ENCODE measurements around the gene CABCOCO1.

CABCOCO1 gene

DNA sequence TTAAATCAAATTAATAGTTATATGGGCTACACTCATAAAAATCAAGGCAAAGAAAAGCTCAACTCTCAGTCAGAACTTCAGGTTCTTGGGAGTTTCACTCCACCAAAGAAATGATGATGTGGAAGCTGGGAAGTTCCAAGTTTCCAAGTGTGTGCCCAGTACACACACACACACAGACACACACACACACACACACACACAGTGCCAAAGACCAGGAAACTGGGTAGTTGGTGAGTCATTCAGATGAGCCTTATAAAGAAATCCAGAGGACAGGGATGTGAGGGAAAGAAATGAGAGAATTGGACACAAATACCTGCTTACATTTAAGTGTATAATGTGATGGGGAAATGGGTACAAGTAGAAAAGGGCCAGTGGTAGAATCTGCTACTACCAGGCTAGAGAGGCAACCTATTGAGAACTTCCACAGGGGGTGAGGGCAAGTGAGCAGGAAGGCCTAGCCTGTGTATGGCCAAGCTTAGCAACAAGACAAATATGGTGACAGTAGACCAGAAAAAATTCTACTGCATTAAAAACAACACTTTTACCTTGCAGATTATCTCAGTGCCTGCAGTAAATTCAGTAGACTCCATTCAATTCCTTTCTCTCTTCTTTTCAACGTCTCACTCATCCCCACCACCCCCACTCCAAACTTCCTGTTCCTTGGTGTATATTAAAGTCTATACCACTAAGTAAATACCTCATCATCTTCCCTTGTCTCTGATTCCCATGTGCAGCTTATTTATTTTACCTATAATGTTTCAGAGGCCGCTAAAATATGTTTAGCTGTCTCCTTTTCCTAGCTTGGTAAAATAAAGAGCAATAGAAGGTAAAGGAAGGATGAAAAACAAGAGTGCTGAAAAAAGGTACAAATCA lies 95.0 kb downstream of the CABCOCO1 start:
- DNase-seq (ENCODE audit: low read depth): no peak

DNA sequence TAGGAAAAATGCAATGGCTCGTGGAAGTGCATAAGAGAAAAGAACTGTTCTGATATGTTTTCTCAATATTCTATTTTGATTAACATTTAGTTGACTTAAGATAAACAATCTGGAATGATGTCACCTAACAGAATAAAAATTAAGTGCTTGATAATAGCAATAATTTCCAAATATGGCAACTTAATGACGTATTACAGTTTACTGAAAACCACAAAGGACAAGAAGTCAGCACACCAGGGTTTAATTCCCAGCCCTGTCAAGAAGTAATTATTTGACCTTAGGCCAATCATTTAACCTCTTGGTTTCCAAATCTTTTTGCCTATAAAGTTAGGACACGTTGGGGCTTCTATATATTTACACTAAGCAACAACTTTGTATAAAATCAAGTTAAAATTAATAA lies 95.7 kb downstream of the CABCOCO1 start:
- DNase-seq (ENCODE audit: low read depth): no peak

DNA sequence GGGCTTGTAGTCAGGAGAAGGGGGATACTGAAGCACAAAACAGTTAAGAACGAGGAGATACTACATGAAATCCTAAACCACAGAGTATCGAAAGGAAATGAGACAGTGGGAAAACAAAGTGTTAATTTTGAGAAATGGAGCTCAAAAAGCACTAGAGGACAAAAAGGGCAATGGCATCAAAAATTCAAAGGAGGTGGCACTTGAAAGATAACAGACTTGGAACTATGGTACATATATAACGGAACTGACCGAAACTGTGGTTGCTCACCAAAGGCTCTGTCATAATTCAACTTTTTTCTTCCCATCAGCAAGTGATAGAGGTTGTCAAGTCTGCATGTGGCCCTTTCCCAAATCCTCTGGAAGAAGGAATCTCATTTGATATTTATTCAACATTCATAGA lies 97.0 kb downstream of the CABCOCO1 start:
- no peak for DNase-seq (ENCODE audit: low read depth)

- DNase-seq (ENCODE audit: low read depth): no peak
Observed at GRCh38 chr10:61760943-61761824, 98.5 kb downstream of the CABCOCO1 start.

GRCh38 chr10:61761825-61762217 lies 99.1 kb downstream of the CABCOCO1 start:
- no peak for DNase-seq (ENCODE audit: low read depth)

GRCh38 chr10:61763778-61764177 lies 101.0 kb downstream of the CABCOCO1 start:
- DNase-seq (ENCODE audit: low read depth): no peak

GRCh38 chr10:61764486-61764885 lies 101.8 kb downstream of the CABCOCO1 start:
- DNase-seq (ENCODE audit: low read depth): no peak

GRCh38 chr10:61765176-61766087 lies 102.7 kb downstream of the CABCOCO1 start:
- DNase-seq (ENCODE audit: low read depth): no peak

DNA sequence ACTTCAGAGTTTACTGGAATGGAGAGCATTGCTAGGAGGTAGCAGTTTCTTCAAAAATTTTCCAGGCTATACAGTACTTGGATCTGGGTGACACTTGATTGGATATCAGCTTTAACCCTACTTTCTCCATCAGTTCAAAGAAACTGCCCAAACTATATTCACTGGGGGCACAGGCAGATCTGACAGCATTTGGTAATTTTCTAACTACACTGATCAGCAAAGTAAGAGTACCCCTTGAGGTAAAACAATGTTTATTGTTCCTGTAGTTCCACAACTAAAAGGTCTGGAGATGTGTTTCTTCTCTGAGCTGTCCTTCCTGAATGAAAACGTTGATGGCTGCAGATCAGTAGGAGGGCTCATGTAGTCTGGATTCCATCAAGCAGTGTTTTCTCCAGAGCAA lies 104.2 kb downstream of the CABCOCO1 start:
- DNase-seq (ENCODE audit: low read depth): no peak

- no peak for DNase-seq (ENCODE audit: low read depth)
Observed at GRCh38 chr10:61774031-61774430, 111.3 kb downstream of the CABCOCO1 start.

- DNase-seq (ENCODE audit: low read depth): no peak
Observed at GRCh38 chr10:61775111-61775510, 112.4 kb downstream of the CABCOCO1 start.

DNA sequence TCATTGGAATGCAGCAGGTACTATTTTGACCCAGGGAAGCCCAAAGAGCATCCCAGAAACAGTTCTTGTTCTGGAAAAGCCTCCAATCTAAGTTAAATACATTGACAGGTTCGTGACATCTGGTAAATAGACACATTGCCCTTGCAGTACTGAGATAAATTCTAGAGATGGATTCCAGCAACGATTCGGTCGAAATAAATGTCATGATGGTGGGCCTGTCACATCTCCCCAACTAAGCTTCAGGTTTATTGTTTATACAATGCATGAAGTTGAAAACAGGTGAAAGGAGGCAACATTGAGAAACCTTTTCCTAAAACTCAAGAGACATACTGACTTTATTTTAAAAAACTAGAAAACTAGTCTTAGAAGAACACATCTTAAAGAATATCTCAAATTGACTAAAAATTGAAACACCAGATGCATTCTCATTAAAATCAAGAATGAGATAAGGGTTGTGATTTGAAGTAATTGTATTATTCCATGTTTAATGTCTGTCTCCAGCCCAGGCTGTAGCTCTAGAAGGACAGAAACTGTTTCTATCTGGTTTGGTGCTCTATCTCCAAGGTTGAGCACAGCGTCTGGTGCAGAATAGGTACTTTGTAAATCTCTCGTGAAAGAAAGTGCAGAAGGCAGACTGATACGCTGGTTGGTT lies 114.0 kb downstream of the CABCOCO1 start:
- no peak for DNase-seq (ENCODE audit: low read depth)

DNA sequence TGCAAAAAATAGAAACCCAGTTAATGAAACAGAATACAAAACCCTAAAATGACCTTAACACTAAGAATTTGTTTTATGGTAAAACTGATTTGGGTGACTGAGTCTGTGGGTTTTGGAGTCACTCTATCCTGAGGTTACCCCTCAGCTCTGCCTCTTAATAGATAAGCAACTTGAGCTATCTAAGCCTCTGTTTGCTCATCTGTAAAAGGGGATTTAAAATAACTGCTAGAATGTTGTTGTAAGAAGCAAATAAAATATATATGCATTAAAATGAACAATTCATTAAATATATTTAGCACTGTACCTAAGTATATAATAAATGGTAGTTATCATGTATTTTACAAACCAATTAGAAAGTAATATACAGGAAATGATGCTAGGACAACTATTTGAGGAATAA lies 115.4 kb downstream of the CABCOCO1 start:
- DNase-seq (ENCODE audit: low read depth): no peak

DNA sequence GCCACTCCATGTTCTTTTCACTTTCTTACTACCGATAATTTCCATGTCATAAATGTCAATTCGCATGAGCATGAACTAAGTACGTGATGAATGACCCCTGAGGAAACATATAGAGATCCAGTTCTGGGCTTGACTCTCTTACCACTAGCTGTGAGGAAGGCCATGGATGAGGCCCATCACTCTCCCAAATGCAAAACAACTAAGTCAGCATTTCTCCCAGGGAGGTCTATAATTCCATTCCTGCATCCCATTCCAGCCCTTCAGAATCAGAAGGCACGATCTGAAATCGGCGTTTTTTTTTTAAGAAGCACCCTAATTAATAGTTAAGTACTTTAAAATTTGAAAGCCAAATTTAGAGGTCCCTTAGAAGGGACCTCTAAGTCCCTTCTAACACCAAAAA lies 116.5 kb downstream of the CABCOCO1 start:
- no peak for DNase-seq (ENCODE audit: low read depth)

DNA sequence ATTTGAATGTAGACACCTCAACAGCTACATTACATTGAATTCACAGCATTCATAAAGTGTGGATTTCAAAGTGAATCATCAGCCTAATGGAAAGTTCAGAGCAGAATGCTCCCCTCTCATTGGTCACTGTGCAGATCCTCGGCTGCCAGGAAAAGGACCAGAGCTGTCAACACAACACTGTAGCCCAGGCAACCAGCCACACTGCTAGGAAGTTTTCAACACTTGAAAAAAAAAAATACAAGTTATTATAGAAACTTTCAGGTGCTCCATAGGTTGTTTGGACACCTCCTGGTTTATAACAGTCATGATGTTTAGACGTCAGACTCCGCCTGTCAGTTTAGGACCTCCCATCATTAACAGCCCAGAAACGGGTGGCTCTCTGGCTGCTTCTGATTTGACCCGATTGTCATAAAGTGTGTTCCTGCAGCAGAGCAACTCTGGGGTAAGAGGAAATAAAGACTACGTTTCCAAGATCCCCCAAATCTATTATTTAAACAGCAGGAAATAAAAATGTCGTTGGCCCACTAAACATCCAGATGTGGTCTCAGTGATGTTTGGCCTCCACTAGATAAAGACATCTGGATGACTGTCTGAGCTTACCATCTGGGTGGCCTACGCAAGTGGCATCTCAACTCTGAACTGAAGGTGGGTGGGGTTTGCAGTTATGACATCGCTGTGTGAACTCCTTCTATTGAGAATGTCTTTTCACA lies 117.4 kb downstream of the CABCOCO1 start:
- DNase-seq (ENCODE audit: low read depth): no peak

DNA sequence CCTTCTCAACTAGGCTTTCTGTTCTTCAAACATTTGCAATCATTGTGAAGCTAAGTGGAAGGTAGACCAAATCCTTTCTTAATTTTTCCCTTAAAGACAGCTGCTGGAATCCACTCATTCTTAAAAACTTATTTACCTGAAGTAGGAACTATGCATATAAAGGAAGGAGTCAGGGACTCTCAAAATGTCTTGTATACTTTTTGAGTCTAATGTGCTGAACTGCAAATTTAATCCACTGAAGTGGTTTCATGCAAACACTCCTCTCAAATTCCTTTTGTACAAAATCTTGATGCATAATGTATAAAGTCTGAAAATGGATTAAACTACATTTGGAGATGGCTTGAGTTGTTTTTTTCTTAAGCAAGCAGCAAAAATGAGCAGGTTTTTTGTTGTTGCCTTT lies 118.0 kb downstream of the CABCOCO1 start:
- no peak for DNase-seq (ENCODE audit: low read depth)

GRCh38 chr10:61781969-61782403 lies 119.3 kb downstream of the CABCOCO1 start:
- no peak for DNase-seq (ENCODE audit: low read depth)

GRCh38 chr10:61784354-61785133 lies 121.8 kb downstream of the CABCOCO1 start:
- DNase-seq (ENCODE audit: low read depth): no peak

DNA sequence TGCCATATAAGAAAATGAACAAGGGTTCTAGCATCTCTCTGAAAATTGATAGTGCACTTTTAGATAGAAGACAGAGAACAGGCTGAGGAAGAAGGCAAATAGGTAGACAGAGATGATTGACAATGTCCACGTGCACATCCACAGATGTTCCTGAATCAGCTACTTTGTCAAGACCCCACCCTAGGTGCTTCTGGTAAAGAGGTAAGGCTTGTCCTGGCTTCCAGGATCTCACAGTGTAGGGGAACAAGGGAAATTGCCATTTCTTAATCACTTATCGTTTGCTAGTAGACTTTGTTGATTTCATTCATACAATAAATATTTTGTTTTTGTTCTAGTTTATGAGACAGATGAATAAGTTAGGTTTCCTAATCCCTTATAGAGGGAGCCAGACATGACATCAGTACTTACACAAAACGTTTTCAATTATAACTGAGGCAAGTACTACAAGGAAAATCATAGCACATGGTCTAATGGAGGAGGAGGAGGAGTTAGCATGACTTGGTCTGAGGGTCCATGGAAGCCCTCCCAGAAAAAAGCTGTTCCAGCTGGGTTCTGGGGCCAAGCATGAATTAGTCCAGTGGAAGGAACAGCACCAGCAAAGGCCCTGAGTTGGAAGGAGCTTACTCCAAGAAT lies 122.9 kb downstream of the CABCOCO1 start:
- DNase-seq (ENCODE audit: low read depth): no peak

GRCh38 chr10:61786728-61787127 lies 124.0 kb downstream of the CABCOCO1 start:
- no peak for DNase-seq (ENCODE audit: low read depth)

Data from stimulated activated CD8-positive, alpha-beta memory T cell treated with anti-CD3 and anti-CD28 coated beads, Interleukin-15, amount 100 ng/mL, for 1 hour (primary cell).